Right ventricle myocardium inferior (tissue), 1 donor: ENCODE results near the gene SLC25A34. TPM values are rescaled to one million over a fixed set of nuclear protein-coding genes. Genes with fewer than 3 reads are reported as not detected.
A peak's percentile ranks its signal among the peaks of the same experiment; 100 is the strongest.

ENCODE experiments used
- ATAC-seq: fragments of 200-7000 bp; cut with Tn5 transposase; one replicate; pipeline ENCODE4 v1.9.1; 2020; ENCODE audit warnings: mild to moderate bottlenecking, moderate library complexity
- DNase-seq: peaks from one replicate; pipeline ENCODE4 v3.0.0; 2021; ENCODE audit errors: missing footprints
- intact Hi-C: fragments of 100-400 bp; cut with DNase I; formaldehyde crosslinking; loops from one replicate; pipeline ENCODE4 v1.11.0; 2022
- total RNA-seq: library from RNA; stranded (reverse); fragmentation: NEBNext Ultra II Directional; extraction: Animal tissue kit (Norgen Biotek cat#: 25700); gene quantifications from one replicate; pipeline ENCODE4 v1.2.1, GENCODE V29; 2021
- donor health status: DM: no; HTN: yes; CAD: no; lungs with severe emphysema.

The SLC25A34 gene
- total RNA-seq, 1 donor from 2014 or later, result 57.2 TPM

DNA sequence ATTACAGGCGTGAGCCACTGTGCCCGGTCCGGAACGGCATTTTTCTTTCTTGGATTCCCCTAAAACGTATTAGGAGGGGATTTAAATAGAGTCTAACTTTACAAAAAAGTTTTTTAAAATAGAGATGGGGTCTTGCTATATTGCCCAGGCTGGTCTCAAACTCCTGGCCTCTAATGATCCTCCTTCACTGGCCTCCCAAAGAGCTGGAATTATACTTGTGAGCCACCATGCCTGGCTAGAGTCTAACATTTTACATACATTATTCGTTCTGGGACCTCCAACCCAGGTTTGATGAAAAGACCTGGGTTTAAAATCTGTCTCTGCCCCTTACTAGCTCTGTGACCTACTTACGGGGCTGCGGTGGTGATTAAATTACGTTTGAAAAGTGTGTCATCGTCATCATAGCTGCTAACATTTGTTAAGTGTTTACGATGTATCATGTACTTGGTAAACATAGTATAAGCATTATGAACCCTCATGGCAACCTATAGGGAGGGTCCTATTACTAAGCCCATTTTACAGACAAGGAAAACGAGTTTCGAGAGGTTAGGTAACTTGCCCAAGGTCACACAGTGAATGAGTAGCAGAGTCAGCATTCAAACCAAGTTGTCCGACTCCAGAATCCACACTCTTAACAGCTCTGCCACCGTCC is 27.4 kb upstream of the SLC25A34 start:
- ATAC-seq, result no peak
- intact Hi-C loops, result no loop called here

DNA sequence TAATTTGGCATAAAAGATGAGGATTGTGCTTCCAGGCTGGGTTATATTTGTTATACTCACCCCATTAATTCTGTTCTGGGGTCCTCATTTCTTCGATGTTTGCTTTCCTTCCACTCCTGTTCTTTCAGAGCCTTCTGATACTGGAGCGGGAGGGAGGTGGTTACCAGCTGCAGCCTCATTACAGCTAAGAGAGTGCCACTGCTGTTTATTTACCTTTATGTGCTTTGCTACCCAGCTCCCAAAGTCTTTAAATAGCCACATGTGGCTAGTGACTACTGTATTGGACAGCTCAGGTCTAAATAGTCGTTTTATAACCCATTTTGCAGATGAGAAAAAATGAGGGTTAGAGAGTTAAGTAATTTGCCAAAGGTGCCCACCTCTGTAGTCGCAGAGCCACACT is 26.8 kb upstream of the SLC25A34 start:
- DNase-seq (no peak), ATAC-seq (no peak)
- intact Hi-C loops, result no loop called here

More for the DNA sequence above, 27.4 kb upstream of the SLC25A34 start:
- no peak for DNase-seq

DNA sequence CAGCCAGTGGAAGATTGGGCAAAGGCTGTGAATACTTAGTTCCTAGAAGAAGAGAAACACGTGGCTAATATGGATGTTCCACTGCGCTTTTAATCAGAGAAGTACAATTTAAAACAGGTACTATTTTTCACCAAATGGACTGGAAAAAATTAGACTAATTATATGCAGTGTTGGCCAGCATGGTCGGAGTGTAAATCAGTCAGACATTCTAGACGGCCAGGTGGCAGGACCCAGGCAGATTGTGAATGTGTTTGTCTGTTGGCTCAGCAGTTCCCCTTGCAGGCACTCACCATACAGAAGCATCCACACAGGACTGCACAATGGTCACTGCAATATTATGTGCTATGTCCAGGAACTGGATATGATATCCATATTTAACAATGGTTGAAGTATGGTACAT is 23.9 kb upstream of the SLC25A34 start:
- intact Hi-C loops, result no loop called here
- ATAC-seq (no peak), DNase-seq (no peak)

DNA sequence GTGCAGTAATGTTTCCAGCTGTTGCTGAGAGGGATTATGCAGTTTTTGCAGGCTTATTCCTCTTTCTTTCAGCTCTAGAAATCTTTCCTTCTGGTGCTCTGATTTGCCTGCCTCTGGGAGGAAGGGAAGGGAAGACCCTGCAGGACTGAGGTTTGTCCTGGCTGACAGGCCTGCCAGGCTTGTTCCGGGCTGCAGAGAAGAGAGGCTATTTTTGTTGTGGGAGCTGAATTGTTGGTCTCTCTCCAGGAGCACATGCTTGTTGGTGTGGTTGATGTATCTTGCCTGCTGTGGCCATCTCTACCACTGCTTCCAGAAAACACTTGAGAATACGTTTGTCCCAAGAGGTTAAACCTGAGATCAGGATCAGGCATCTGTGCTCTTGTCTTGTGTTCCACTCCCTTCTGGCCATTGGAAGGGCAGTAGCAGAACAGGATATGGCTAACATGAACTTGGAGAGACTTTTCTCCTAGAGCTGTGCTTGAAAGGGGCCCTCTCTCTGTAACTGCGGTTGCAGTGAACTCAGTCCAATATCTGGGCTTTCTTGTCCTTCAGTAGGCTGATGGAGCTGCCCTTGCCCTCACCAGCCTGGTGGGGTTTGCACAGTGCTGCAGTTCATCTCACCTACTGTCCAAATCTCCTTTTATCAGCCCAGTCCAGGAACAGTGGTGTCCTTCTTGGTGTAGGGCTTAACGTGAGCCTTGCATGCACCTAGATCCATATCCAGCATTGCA is 21.5 kb upstream of the SLC25A34 start:
- intact Hi-C loops, result loop anchor here (5.0 kb wide), 1 partner anchor 32 kb away; the partner anchor contains the start of gene PLEKHM2

DNA sequence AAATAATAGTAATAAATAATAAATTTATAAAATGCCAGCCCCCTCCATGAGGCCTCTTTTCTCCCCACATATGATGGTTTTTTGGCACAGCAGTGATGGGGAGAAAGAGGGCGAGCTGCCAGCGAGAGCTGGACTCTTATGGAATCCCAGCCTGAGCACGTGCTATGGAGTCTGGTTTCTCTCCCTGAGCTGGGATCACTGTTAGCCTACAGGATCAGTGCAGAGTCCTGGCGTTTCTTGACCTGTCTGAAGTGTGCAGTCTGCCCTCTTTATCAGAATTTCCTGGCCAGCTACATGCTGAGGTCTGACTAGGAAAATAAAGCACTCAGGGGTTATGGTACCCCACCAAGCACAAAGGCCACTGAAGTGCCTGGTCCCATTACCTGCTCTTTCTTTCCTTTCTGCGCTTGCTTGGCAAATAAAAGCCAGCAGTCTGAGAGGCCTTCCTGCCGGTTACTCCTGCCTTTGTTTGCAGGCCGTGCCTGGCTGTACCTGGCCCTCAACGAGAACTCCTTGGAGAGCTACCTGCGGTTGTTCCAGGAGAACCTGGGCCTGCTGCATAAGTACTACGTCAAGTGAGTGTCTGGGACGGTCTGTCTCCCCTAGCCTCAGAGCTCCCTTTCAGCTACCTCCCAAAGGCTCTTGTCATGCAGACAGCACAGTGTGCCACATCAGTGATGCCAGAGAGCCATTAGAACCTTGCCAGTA is 18.5 kb upstream of the SLC25A34 start:
- no peak for ATAC-seq
- no peak for DNase-seq
- intact Hi-C loops, result loop anchor here (5.0 kb wide), 1 partner anchor 35 kb away; the partner anchor contains the start of gene PLEKHM2

More for the DNA sequence above, 21.5 kb upstream of the SLC25A34 start:
- DNase-seq, result no peak
- peak; percentile 84 for ATAC-seq

DNA sequence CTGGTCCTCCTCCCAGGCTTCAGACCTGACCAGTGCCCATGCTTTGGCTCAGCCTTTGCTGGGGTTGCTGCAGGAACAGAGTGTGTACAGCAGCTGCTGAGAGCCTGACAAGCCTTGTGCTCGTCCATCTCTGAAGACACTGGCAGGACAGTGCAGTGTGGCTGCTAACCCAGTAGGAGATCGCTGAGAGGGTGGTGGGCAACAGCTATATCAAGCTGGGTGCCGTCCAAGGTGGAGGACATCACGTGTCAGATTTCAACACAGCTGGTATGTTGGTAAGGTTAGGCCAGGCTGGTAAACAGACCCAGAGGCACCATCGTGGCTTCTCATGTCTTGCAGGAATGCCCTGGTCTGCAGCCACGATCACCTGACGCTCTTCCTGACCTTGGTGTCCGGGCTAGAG is 17.9 kb upstream of the SLC25A34 start:
- ATAC-seq (peak; percentile 45), DNase-seq (no peak)
- intact Hi-C loops, result loop anchor here (5.0 kb wide), 1 partner anchor 36 kb away; the partner anchor contains the start of gene PLEKHM2

DNA sequence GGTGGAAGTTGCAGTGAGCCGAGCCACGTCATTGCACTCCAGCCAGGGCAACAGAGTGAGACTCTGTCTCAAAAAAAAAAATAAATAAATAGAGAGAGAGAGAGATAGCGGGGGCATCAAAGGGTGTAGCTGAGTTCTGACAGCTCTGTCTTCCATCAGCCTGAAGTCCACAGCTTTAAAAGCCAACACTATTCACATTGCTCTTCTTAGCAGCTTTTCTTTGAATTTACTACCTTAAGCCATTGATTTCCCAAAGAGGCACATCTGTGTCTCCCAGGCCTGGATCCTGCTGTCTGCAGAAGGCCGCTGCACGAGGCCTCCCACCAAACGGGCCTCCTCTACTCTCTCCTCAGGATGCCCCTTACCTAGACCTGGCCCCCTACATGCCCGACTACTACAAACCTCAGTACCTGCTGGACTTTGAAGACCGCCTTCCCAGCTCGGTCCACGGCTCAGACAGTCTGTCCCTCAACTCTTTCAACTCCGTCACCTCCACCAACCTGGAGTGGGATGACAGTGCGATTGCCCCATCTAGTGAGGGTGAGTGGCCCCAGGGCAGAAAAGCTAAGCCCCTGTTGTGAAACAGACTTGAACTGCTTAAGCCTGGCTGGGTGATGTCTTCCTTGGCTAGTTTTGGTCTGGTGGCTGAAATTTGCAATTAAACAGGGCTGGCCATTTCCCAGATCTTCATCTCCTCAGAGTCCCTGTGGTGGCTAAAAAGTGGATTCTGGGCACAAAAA is 16.5 kb upstream of the SLC25A34 start:
- intact Hi-C loops, result loop anchor here (5.0 kb wide), 1 partner anchor 37 kb away; the partner anchor contains the start of gene PLEKHM2
- no peak for DNase-seq
- no peak for ATAC-seq

DNA sequence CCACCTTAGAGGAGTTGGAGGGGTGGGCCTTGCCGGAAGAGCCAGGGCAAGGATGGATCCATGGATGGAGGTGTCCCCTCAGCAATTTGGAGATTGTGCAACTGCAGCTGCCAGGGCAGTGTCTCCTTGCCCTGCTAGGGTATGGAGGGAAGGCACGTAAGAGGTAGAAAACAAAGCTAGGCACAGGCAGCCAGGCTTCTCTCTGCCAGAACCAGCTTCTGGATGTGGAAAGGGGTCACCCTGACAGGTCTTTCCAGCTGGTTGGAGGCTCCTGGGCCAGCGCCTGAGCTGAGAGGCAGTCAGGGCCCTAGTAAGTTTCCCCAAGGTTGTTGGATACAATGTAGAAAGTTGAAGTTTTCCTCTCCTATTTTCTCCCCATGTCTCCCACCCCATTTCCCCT is 15.2 kb upstream of the SLC25A34 start:
- DNase-seq (no peak), ATAC-seq (peak; percentile 63)
- intact Hi-C loops, result no loop called here

DNA sequence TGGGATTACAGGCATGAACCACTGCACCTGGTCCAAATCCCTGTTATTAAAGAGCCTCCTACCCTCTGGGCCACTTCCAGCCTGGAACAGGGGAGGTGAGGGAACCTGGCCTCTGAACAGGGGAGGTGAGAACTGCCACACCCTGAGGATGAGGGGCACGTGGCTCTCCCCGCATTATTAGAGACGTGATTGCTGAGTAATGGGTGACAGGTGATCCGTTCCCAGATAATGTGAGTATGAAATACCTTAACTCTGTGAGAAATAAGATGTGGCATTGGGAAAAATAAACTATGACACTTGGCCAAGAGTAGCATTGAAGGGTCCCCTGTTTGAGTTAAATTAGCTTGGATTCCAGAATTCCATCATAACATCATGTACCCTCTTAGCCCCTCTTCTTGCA is 13.6 kb upstream of the SLC25A34 start:
- intact Hi-C loops, result no loop called here
- DNase-seq (no peak), ATAC-seq (no peak)

DNA sequence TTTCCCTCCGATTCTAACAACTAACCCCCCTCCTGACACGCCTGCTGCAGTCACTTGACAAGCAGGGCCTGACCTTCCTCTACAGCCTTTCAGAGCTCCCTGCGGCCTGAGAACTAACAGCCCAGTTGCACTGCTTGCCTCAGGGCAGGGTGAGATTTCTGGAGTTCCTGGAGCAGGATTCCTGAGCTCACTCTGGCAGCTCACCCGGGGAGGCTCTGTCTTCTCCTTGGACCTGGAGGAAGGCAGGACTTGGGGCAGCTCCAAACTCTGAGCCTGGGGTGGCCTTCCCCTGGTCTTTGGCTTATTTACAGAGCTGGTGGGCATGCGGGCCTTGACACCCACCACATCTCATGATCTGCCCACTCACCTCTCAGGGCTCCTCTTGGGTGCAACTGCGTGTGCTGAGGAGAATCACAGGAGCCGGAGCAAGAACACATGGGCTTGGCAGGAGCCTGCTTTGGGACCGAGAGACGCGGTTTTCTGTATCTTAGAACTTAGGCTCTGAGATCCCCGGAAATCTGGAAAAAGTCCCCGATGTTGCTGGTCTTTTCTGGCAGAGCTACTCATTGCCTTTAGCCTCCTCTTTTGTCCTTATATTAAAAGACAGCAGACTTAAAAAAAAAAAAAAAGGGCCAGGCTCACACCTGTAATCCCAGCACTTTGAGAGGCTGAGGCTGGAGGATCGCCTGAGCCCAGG is 13.1 kb upstream of the SLC25A34 start:
- intact Hi-C loops, result no loop called here
- ATAC-seq (no peak), DNase-seq (peak; percentile 23)

DNA sequence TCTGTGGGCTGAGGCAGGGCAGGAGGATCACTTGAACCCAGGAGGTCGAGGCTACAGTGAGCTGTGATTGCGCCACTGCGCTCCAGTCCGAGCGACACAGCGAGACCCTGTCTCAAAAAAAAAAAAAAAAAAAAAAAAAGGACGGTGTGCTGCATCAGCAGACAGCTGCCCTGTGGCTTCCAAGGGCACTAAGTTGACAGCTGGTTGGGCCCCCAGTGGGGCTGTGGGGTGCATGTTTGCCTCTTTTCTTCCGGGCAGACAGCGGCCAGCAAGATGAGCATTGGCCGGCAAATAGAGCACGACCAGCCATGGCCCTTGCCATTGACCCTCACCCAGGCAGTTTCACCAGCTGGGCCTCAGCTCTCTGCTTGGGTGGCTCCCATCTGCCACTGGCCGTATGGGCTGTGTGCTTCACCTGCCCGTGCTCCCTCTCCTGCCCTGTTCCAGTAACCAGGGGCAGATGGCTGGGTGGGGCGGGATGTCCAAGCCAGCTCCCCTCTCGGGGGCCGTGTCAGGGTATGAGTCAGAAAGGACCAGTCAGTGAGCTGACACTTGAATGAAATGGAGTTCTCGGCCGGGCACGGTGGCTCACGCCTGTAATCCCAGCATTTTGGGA is 12.3 kb upstream of the SLC25A34 start:
- DNase-seq (no peak), ATAC-seq (no peak)
- intact Hi-C loops, result no loop called here

DNA sequence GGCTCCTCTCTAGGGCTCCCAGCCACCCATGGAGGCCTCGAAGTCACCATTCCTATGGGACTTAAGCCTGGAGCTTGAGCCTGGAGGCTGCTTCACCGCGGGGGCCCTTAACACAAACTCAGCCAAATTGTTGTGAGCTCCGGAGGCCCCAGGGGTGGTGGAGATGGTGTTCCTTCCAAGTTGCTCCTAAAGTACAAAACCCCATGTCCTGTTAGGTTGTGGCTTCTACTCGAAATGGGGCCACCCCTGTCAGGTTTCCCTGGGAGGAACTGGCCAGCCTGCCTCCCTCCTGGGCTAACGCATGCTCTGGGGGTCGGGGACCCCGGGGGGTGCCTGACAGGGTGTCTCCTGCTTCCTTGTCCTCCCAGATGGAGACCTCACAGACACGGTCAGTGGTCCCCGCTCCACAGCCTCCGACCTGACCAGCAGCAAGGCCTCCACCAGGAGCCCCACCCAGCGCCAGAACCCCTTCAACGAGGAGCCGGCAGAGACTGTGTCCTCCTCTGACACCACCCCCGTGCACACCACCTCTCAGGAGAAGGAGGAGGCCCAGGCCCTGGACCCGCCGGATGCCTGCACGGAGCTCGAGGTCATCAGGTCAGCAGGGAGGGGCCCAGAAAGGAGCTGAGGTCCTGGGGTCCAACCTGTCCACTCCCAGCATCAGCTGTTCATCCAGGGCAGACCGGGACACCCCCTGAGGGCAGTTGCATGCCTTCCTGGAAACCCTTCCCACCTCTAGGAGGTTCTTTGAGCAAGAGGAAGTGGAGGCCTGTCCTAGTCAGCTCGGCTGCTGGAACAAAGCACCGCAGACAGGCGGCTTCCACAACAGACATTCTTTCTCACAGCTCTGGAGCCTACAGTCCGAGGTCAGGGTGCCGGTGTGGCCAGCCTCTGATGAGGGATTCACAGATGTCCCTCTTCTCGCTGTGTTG is 10.8 kb upstream of the SLC25A34 start:
- ATAC-seq (no peak), DNase-seq (no peak)
- intact Hi-C loops, result no loop called here

DNA sequence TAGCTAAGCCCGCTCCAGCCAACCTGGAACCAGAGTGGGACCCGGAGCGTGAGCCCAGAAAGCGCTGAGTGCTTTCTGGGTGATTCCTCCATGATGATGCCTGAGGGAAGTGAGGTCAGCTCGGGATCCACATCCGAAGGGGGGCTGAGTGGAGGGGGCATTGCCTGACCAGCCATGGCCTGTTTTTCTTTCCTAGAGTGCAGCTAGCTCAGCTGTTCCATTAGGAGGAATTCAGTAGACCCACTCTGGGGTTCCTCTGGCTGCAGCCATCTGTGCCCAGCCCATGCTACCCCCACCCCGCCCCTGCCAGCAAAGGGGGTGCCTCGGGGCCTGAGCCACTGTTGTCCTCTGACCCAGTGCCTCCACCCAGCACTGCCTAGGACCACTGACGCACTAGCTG is 9.6 kb upstream of the SLC25A34 start:
- ATAC-seq (no peak), DNase-seq (no peak)
- intact Hi-C loops, result no loop called here

DNA sequence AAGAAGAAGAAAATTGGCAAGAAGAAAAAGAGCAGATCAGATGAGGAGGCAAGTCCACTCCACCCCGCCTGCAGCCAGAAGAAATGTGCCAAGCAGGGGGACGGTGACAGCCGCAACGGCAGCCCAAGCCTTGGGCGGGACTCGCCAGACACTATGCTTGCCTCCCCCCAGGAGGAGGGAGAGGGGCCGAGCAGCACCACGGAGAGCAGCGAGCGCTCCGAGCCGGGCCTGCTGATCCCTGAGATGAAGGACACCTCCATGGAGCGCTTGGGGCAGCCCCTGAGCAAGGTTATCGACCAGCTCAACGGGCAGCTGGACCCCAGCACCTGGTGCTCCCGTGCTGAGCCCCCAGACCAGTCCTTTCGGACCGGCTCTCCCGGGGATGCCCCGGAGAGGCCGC is 9.0 kb upstream of the SLC25A34 start:
- ATAC-seq, result no peak
- intact Hi-C loops, result no loop called here
- no peak for DNase-seq

DNA sequence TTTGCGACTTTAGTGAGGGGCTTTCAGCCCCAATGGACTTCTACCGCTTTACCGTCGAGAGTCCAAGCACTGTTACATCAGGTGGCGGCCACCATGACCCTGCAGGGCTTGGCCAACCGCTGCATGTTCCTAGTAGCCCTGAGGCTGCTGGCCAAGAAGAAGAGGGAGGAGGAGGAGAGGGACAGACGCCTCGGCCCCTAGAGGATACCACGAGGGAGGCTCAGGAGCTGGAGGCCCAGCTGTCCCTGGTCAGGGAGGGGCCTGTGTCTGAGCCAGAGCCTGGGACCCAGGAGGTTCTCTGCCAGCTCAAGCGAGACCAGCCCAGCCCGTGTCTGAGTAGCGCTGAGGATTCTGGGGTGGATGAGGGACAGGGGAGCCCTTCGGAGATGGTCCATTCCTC is 8.6 kb upstream of the SLC25A34 start:
- DNase-seq (no peak), ATAC-seq (no peak)
- intact Hi-C loops, result no loop called here

DNA sequence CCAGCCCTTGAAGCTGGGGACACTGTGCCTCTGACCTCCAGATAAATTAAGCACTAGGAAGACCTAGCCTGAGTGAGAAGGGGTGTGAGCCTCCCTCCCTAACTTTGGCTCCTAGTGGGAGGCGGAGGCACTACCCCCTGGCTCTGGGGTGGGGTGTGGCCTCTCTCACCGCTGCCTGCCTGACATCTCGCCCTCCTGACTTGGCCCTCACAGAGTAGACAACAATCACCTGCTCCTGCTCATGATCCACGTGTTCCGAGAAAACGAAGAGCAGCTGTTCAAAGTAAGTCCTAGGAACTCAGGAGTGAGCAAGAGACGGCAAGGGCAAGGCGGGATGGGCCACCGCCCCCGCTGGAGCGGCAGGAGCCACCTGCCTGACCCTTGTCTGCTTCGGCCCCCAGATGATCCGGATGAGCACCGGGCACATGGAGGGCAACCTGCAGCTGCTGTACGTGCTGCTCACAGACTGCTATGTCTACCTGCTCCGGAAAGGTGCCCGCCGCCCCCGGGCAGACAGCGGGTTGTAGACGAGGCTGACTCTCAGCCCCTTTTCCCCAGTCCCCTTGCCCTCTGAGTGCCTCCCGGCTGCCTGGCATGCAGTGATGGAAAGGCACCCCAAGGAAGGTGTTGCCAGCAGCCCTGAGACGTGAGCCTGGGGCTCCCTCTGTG is 8.1 kb upstream of the SLC25A34 start:
- intact Hi-C loops, result no loop called here
- ATAC-seq (peak; percentile 58), DNase-seq (no peak)
